Measurements from ENCODE around the gene LYPD3.

Gene LYPD3

DNA sequence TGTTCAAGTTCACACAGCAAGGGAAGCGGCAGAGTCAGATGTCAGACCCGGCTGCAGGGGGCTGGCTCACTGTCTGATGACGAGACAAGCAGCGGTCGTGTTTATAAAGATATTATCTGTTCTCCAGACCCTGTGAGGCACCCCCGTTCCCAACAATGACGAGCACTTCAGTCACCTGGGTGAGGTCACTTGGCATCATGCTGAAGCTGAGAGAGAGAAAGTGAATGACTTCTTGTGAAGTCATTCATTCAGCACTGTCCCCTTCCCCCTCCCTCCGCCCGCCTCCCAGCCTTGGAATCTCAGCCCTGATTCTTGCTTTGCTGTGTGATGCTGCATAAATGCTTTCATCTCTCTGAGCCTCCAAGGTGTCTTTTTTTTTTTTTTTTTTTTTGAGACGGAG, 4.9 kb upstream of the LYPD3 start:
- H3K27ac ChIP-seq, result no peak overlapping the region
- no peaks in the 10 kb centered on the region for H3K27me3 ChIP-seq (ENCODE audit: insufficient read depth, low read depth, severe bottlenecking)
- DNase-seq, result no peak
- H3K36me3 ChIP-seq, result peaks cover 8% of the 10 kb centered on the region; the same call in 1 of the 2 replicates
- H3K9me3 ChIP-seq (ENCODE audit: severe bottlenecking), result no peaks in the 10 kb centered on the region
- H3K4me3 ChIP-seq (ENCODE audit: low read depth, low read length), result no peak overlapping the region
- TF ChIP-seq, protein P1, sequence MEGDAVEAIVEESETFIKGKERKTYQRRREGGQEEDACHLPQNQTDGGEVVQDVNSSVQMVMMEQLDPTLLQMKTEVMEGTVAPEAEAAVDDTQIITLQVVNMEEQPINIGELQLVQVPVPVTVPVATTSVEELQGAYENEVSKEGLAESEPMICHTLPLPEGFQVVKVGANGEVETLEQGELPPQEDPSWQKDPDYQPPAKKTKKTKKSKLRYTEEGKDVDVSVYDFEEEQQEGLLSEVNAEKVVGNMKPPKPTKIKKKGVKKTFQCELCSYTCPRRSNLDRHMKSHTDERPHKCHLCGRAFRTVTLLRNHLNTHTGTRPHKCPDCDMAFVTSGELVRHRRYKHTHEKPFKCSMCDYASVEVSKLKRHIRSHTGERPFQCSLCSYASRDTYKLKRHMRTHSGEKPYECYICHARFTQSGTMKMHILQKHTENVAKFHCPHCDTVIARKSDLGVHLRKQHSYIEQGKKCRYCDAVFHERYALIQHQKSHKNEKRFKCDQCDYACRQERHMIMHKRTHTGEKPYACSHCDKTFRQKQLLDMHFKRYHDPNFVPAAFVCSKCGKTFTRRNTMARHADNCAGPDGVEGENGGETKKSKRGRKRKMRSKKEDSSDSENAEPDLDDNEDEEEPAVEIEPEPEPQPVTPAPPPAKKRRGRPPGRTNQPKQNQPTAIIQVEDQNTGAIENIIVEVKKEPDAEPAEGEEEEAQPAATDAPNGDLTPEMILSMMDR (IDR thresholded peaks at IDR 0.05; ENCODE audit: low read depth, low read length), result no peak

DNA sequence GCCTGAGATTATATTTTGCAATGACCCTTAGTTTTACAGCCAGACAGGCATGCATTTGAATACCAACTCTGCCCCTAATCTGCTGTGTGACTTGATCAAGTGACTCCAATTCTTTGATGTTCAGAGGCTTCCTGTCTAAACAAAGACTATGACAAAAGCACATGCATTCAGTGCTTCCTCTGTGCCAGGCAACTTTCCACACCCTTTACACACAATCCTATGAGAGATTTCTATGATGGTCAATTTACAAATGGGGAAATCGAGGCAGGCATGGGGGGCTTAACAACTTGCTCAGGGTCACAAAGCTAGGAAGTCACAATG, 3.7 kb upstream of the LYPD3 start:
- H3K4me3 ChIP-seq (ENCODE audit: low read depth, low read length), result no peak overlapping the region
- TF ChIP-seq, protein P1 (IDR thresholded peaks at IDR 0.05; ENCODE audit: low read depth, low read length), result no peak
- no peaks in the 10 kb centered on the region for H3K36me3 ChIP-seq
- no peaks in the 10 kb centered on the region for H3K27me3 ChIP-seq (ENCODE audit: insufficient read depth, low read depth, severe bottlenecking)
- H3K27ac ChIP-seq, result no peak overlapping the region
- no peak for DNase-seq
- no peaks in the 10 kb centered on the region for H3K9me3 ChIP-seq (ENCODE audit: severe bottlenecking)

DNA sequence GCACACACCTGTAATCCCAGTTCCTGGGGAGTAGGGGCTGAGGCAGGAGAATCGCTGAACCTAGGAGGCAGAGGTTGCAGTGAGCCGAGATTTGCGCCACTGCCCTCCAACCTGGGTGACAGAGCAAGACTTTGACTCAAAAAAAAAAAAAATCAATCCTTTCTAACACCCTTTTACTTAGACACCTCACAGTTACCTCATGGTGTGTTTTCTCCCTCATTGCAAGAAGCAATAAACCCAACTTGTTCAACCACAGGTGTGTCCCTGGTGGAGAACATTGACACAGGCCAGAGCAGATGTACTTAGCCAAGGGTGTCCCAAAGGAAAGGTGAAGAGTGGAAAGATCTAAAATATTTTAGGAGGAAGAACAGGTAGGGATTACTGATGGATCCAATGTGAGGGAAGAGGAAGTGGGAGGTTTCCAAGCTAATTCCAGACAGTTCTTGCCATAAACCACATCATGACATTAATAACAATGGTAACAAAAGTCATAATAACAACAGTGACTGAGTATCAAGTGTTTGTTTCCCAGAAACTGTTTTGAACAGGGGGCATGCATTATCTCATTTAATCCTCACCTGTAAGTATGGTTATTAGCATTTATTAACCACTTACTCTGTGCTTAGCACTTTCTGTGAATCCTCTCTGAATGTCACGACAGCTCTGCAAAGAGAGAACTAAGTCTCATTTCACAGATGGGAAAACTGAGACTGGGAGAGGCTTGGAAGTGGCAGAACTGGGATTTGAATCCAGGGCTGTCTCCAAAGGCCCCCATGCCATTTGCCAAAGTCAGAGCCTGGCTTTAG, 3.1 kb upstream of the LYPD3 start:
- H3K4me3 ChIP-seq (ENCODE audit: low read depth, low read length), result no peak overlapping the region
- no peaks in the 10 kb centered on the region for H3K27me3 ChIP-seq (ENCODE audit: insufficient read depth, low read depth, severe bottlenecking)
- no peaks in the 10 kb centered on the region for H3K36me3 ChIP-seq
- TF ChIP-seq, protein P1 (IDR thresholded peaks at IDR 0.05; ENCODE audit: low read depth, low read length), result no peak
- no peaks in the 10 kb centered on the region for H3K9me3 ChIP-seq (ENCODE audit: severe bottlenecking)
- DNase-seq, result no peak
- H3K27ac ChIP-seq, result no peak overlapping the region

DNA sequence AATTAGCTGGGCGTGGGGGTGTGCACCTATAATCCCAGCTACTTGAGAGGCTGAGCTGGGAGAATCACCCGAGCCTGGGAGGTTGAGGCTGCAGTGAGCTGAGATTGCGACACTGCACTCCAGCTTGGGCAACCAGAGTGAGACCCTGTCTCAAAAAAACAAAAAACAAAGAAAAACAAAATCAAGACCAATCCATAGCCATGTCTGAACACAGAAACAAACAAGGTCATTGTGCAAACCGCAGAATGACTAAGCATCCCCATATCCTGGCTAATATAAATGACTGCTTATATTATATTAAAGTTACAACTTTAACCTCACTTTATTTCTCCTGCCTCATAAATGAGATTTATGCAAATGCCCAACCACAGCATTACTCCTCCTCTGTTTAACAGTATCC, 2.3 kb upstream of the LYPD3 start:
- H3K4me3 ChIP-seq (ENCODE audit: low read depth, low read length), result no peak overlapping the region
- no peaks in the 10 kb centered on the region for H3K9me3 ChIP-seq (ENCODE audit: severe bottlenecking)
- no peak for DNase-seq
- TF ChIP-seq, protein P1 (IDR thresholded peaks at IDR 0.05; ENCODE audit: low read depth, low read length), result no peak
- H3K36me3 ChIP-seq, result no peaks in the 10 kb centered on the region
- no peaks in the 10 kb centered on the region for H3K27me3 ChIP-seq (ENCODE audit: insufficient read depth, low read depth, severe bottlenecking)
- H3K27ac ChIP-seq, result no peak overlapping the region

DNA sequence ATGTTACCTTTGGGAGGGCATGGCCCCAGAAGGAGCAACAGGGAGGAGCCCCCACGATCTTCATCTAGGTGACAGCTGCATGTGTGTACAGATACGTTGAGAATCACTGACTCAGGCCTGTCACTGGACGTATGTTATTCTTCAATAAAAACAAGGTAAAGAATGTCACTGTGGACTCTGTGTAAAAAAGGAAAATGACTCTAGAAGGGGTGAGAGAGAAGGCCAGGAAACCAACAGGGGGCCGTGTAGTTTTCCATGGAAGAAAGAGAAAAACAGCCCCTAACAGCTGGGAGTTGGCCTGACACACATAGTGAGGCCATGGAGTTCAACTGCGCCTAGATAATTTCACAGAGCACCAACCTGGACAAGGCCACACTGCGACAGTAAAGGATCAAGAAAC, 1.9 kb upstream of the LYPD3 start:
- no peak overlapping the region for H3K27ac ChIP-seq
- no peaks in the 10 kb centered on the region for H3K27me3 ChIP-seq (ENCODE audit: insufficient read depth, low read depth, severe bottlenecking)
- TF ChIP-seq, protein P1 (IDR thresholded peaks at IDR 0.05; ENCODE audit: low read depth, low read length), result no peak
- DNase-seq, result no peak
- H3K4me3 ChIP-seq (ENCODE audit: low read depth, low read length), result no peak overlapping the region
- H3K36me3 ChIP-seq, result no peaks in the 10 kb centered on the region
- H3K9me3 ChIP-seq (ENCODE audit: severe bottlenecking), result no peaks in the 10 kb centered on the region

DNA sequence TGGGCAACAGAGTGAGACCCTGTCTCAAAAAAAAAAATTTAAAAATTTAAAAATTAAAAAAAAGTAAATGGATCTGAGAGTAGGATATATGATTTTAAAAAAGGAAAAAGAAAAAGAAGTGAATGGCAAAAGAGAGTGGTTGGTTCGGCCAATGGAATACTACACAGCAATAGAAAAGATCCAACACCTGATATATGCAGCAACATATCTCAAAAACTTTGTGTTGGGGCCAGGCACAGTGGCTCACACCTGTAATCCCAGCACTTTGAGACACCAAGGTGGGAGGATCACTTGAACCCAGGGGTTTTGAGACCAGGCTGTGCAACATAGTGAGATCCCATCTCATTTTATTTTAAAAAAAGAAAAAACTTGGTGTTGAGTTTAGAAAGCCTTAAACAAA, 1.4 kb upstream of the LYPD3 start:
- no peak for DNase-seq
- H3K27ac ChIP-seq, result no peak overlapping the region
- H3K27me3 ChIP-seq (ENCODE audit: insufficient read depth, low read depth, severe bottlenecking), result no peaks in the 10 kb centered on the region
- TF ChIP-seq, protein P1 (IDR thresholded peaks at IDR 0.05; ENCODE audit: low read depth, low read length), result no peak
- no peak overlapping the region for H3K4me3 ChIP-seq (ENCODE audit: low read depth, low read length)
- H3K36me3 ChIP-seq, result no peaks in the 10 kb centered on the region
- no peaks in the 10 kb centered on the region for H3K9me3 ChIP-seq (ENCODE audit: severe bottlenecking)

Data from WERI-Rb-1 (cell line).